ENCODE measurements around the gene SLCO3A1.

The SLCO3A1 gene

DNA sequence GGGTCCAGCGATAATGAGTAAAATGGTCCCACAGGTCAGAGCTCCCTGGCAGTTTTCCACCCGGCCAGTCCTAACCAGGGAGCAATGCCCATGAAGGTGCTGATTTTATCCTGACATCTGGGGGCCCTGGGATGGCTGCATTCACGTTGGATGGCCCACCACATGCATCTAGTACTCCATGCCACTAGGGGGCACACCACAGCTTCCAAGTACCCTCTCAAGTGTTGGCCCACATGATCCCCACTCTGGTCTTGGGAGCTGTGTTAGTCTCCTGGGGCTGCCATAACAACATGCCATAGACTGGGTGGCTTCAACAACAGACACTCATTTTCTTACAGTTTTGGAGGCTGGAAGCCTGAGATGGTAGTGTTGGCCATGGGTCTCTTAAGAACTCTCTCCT, 225.5 kb downstream of the SLCO3A1 start:
- H3K79me2 ChIP-seq = peaks cover 19% of the 10 kb centered on the region
- H3K4me3 ChIP-seq (ENCODE audit: low read depth, low read length) = no peak overlapping the region
- TF ChIP-seq, protein P1, sequence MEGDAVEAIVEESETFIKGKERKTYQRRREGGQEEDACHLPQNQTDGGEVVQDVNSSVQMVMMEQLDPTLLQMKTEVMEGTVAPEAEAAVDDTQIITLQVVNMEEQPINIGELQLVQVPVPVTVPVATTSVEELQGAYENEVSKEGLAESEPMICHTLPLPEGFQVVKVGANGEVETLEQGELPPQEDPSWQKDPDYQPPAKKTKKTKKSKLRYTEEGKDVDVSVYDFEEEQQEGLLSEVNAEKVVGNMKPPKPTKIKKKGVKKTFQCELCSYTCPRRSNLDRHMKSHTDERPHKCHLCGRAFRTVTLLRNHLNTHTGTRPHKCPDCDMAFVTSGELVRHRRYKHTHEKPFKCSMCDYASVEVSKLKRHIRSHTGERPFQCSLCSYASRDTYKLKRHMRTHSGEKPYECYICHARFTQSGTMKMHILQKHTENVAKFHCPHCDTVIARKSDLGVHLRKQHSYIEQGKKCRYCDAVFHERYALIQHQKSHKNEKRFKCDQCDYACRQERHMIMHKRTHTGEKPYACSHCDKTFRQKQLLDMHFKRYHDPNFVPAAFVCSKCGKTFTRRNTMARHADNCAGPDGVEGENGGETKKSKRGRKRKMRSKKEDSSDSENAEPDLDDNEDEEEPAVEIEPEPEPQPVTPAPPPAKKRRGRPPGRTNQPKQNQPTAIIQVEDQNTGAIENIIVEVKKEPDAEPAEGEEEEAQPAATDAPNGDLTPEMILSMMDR (IDR thresholded peaks at IDR 0.05) = no peak
- no peak overlapping the region for H2AFZ ChIP-seq
- no peaks in the 10 kb centered on the region for H3K36me3 ChIP-seq (ENCODE audit: control insufficient read depth, insufficient read depth, low read length)
- no peak overlapping the region for H3K27ac ChIP-seq
- H3K9ac ChIP-seq = no peak overlapping the region
- no peaks in the 10 kb centered on the region for H3K9me3 ChIP-seq (ENCODE audit: control insufficient read depth, low read length)
- H3K27me3 ChIP-seq (ENCODE audit: control insufficient read depth, insufficient read depth, low read length) = no peaks in the 10 kb centered on the region
- H3K4me2 ChIP-seq (ENCODE audit: low read length) = no peak overlapping the region
- peaks cover 9% of the 10 kb centered on the region for H3K4me1 ChIP-seq

- Histone ChIP-seq H2AFZ (no peak overlapping the region), H3K4me1 (peaks cover 9% of the 10 kb centered on the region), H3K9me3 (ENCODE audit: control insufficient read depth, low read length) (no peaks in the 10 kb centered on the region), H3K4me3 (ENCODE audit: low read depth, low read length) (no peak overlapping the region), H3K27ac (no peak overlapping the region), H3K79me2 (peaks cover 19% of the 10 kb centered on the region), H3K4me2 (ENCODE audit: low read length) (no peak overlapping the region), H3K9ac (no peak overlapping the region), H3K27me3 (ENCODE audit: control insufficient read depth, insufficient read depth, low read length) (no peaks in the 10 kb centered on the region), H3K36me3 (ENCODE audit: control insufficient read depth, insufficient read depth, low read length) (no peaks in the 10 kb centered on the region)
- TF ChIP-seq, protein P1 (IDR thresholded peaks at IDR 0.05) = no peak
These were observed 226.2 kb downstream of the SLCO3A1 start for GRCh38 chr15:92079647-92080255.

- TF ChIP-seq, protein P1 (IDR thresholded peaks at IDR 0.05) = peak; percentile 52
- Histone ChIP-seq H3K27ac (no peak overlapping the region), H3K4me3 (ENCODE audit: low read depth, low read length) (no peak overlapping the region), H3K4me2 (ENCODE audit: low read length) (no peak overlapping the region), H3K4me1 (peaks cover 9% of the 10 kb centered on the region), H3K36me3 (ENCODE audit: control insufficient read depth, insufficient read depth, low read length) (no peaks in the 10 kb centered on the region), H3K79me2 (peaks cover 13% of the 10 kb centered on the region), H3K9ac (no peak overlapping the region), H3K27me3 (ENCODE audit: control insufficient read depth, insufficient read depth, low read length) (no peaks in the 10 kb centered on the region), H2AFZ (no peak overlapping the region), H3K9me3 (ENCODE audit: control insufficient read depth, low read length) (no peaks in the 10 kb centered on the region)
These were observed 228.7 kb downstream of the SLCO3A1 start for GRCh38 chr15:92082006-92082843.

DNA sequence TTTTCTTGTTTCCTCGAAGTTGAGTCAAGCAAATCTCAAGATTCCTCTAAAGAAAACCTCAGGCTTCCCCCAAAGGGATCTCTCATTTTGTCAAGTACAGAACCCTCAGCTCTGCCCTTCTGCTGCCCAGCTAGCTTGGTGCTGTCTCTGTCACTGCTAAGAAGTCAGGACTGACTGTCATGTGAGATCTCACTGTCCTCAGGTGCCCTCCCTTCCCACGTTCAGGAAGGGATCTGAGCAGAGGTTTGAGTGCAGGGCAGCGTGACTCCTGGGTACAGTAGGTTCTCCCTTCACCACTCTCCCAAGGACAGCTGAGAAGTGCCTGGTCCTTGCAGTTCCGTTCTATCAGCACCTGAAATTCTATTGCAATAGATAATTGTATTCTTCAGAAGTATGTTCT, 229.7 kb downstream of the SLCO3A1 start:
- Histone ChIP-seq H3K36me3 (ENCODE audit: control insufficient read depth, insufficient read depth, low read length) (no peaks in the 10 kb centered on the region), H3K9me3 (ENCODE audit: control insufficient read depth, low read length) (no peaks in the 10 kb centered on the region), H3K4me1 (peaks cover 9% of the 10 kb centered on the region), H3K9ac (no peak overlapping the region), H2AFZ (no peak overlapping the region), H3K27me3 (ENCODE audit: control insufficient read depth, insufficient read depth, low read length) (no peaks in the 10 kb centered on the region), H3K4me3 (ENCODE audit: low read depth, low read length) (no peak overlapping the region), H3K79me2 (peaks cover 7% of the 10 kb centered on the region), H3K27ac (peak overlapping the region; percentile 44), H3K4me2 (ENCODE audit: low read length) (no peak overlapping the region)
- TF ChIP-seq, protein P1 (IDR thresholded peaks at IDR 0.05) = no peak
